IPS-NIHi11 (cell line): ENCODE results near the gene THSD7B.
A peak's percentile ranks its signal among the peaks of the same experiment; 100 is the strongest.
"Not testable (repeated sequence)": the region's sequence is repeated elsewhere in the genome, so short reads cannot be mapped to it uniquely, and the experiment has no call there.

Source experiments
- DNase-seq: peaks from one replicate; pipeline ENCODE4 v3.0.0; 2012; ENCODE audit warnings: mixed read lengths, low spot score

THSD7B gene

DNA sequence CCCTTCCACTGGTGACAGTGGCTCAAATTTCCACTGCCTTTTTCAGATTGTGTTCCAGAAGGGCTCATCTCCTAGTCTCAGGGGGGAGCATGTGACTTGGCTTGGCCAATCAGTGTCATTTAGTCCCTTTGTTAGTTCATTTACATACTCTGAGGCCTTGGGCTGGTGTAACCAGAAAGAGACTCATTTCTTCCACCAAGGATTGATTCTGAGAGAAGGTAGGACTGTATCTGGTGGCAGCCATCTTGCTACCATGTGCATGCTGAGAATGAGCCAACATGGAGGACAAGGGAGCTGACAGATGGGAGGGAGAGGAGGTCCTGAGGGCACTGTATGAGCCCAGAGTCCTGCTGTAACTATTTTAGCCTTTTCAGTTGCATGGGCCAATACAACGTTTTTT, 191.7 kb downstream of the THSD7B start:
- no peak for DNase-seq

GRCh38 chr2:136962105-136962725, 196.9 kb downstream of the THSD7B start:
- DNase-seq: no peak

- no peak for DNase-seq
These were observed 201.1 kb downstream of the THSD7B start for GRCh38 chr2:136966485-136966884.

- DNase-seq: no peak
These were observed 215.0 kb downstream of the THSD7B start for GRCh38 chr2:136980303-136980702.

DNA sequence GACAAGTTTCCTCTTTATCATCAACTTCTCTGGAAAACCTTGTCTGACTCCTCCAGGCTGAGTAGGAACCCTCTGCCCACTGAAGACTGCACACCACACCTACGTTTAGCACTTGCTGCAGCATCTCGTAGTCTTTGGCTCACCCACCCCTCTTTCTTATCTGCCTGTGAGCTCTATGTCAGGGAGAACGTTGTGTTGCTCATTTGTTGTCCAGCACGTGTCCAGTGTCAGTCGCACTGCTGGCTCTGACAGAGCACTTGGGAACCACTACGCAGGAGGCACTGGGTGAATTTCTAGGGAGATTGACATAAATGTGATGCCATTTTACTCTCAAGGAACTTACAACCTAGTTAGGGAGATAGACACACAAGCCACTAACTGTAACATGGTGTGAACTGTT, 216.3 kb downstream of the THSD7B start:
- DNase-seq: not testable (repeated sequence)

- DNase-seq: no peak
These were observed 219.7 kb downstream of the THSD7B start for GRCh38 chr2:136985044-136985443.

DNA sequence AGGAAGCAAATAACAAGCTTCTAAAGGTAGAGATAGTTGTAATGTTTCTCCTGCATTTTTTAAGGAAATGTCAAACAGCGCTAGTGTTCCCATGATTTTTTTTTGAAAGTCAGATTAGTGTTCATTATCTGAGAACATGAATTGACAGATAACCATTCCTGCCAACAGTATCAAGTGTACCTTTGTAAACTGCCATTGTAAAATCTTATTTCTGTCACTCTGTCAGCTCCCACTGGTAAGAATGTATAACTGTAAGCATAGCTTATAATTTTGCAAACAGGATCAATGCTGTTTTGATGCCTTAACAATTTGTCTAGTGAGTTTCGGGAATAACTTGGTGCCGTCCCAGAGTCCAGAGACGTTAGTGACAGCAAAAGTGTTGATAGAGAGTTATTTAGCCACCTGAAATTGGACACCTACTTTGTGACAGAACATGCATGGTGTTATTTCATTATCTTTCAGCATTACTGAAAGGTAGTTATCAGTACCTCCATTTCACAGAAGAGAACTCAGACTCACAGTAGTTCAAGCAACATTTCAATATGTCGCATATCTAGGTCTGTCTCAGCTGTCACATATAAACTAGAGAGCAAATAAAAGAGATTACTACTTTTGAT, 221.4 kb downstream of the THSD7B start:
- DNase-seq: no peak

- no peak for DNase-seq
These were observed 225.0 kb downstream of the THSD7B start for GRCh38 chr2:136990316-136990715.

DNA sequence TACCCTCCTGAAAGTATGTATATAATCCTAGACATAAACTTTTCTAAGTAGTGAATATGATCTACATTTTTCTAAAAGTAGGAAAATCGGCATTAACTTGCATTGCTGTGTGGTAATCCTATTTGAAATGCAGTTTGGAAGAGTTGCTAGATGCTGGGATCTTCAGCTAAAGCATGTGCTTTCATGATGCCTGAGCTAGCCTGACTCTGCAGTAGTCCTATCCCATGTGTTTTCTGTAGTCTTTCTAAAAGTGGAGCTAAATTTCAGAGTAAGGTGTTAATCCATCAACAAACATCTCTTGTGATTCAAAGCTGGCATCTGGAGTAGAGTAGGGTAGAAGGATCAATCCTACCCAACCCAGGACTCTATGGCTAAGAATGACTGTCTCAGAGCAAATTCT, 229.4 kb downstream of the THSD7B start:
- no peak for DNase-seq

- DNase-seq: no peak
These were observed 232.2 kb downstream of the THSD7B start for GRCh38 chr2:136997557-136997956.

GRCh38 chr2:137000811-137001210, 235.5 kb downstream of the THSD7B start:
- no peak for DNase-seq

GRCh38 chr2:137002896-137003295, 237.6 kb downstream of the THSD7B start:
- no peak for DNase-seq

- DNase-seq: no peak
These were observed 239.9 kb downstream of the THSD7B start for GRCh38 chr2:137005210-137005609.

DNA sequence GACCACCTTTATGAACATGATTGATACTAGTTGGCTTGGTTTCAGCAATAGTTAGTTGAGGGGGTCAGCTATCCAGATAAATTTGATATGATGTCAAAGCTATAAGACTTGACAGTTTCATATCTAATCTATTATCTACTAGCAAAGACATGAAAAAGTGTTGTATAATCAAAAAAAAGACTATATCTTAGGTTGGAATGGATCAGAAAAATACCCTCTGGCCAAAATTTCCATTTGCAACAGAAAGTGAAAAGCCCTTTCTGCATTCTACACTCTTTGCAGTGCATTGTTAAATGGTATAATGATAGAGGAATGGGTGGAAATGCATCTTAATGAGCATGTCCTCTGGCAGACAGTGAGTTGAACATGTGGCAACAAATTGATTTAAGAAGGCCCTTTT, 242.6 kb downstream of the THSD7B start:
- no peak for DNase-seq

DNA sequence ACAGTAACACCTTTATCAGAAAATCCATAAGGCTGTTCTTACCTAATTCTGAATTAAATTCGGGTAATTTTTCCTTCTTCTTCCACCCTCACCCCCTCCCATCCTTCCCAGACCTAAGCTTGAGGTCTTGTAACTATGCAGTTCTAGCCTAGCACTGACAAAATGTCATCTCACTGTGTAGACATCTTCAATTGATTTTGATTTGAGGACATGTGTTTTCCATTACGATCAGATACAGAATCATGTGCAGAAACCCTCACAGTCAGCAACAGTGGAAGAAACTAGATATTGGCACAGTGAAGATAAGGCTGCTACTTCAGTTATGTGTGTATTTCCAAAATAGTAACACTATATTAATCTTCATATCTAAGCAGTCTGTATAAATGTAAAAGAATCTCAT, 244.6 kb downstream of the THSD7B start:
- DNase-seq: no peak

- DNase-seq: no peak
These were observed 255.3 kb downstream of the THSD7B start for GRCh38 chr2:137020452-137021196.

DNA sequence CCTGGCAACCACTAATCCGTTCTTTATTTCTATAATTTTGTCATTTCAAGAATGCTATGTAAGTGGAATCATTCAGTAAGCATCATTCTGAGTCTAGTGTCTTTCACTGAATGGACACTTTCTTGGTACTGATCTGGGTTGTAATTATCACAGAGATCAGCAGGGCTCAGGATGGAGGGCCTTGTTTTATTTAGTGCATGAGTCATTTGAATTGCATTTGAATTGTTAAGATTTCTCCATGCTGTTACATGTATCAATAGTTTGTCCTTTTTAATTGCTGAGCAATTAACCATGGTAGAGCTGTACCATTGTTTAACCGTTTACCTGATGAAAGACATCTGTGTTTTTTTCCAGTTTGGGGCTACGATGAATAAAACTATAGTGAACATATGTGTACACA, 256.4 kb downstream of the THSD7B start:
- DNase-seq: no peak

DNA sequence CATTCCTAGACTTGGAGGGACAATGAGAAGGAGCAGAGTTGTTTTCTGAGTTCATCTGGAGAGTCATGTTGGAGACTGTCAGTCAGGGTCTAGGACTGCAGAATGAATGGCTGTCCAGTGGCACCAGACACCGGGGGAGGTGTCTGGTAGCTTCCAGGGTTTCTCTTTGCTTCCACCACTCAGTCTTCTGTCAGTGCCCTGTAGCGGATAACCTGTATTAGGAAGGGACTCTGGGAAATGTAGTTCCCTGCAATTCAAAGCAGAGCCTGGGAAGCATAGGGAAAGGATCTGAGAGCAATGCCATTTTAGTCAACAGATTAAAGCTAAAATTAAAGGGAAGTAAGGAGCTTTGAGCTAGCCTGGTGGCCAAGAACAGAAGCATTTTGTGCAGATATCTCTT, 257.9 kb downstream of the THSD7B start:
- peak; percentile 34 for DNase-seq

GRCh38 chr2:137031731-137032130, 266.4 kb downstream of the THSD7B start:
- DNase-seq: no peak

DNA sequence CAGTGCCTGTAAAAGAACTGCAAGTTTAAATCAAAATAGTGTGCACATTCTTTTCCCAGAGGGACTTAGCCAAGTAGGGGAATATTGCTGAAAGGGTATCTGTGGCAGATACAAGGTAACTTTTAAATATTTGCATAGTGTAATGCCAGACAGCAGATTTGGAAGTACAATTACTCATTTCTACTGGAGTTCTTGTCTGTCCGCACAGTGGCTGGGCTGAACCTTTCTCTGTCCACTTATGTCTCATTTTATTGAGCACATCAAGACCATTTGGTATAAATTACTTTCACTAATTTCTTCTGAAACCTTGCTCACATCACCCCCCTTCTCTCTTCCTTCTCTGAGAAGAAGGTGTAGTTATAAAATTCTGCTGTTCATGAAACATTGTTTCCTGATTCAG, 271.3 kb downstream of the THSD7B start:
- no peak for DNase-seq

GRCh38 chr2:137039482-137040152, 274.3 kb downstream of the THSD7B start:
- DNase-seq: no peak

GRCh38 chr2:137047369-137047768, 282.0 kb downstream of the THSD7B start:
- no peak for DNase-seq

DNA sequence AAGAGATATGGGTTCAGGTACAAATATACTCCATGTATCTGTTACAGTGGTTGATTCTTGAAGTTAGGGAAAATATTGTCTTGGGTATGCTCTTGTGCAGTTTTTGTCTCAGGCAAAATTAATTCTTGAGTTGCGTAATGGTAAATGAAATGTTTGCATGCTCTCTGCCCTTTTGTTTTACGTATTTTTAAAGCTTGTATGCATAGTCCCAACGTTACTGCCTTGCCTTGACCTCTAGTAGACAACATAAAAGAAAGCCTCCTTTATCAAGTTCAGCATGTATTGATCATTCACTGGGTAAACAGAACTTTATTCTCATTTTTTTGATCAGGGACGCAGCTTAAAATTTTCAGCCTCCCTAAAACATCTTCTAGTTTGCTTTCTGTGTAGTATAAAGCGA, 283.1 kb downstream of the THSD7B start:
- DNase-seq: no peak
